Measurements from ENCODE around the gene FCER1G. TPM values are rescaled to one million over a fixed set of nuclear protein-coding genes. Genes with fewer than 3 reads are reported as not detected.

Gene FCER1G
- total and polyA plus RNA-seq, 9 of the 15 experiments (the other 6 are each of a cell fraction or from before 2014, with no cell fraction given), result 0.15 to 0.69 (median 0.31) TPM; not detected in 2

- TF ChIP-seq E2F6 (IDR thresholded peaks at IDR 0.05; ENCODE audit: borderline replicate concordance in 1 of 2, extremely low read depth in 1 of 2, insufficient read depth in 1 of 2, insufficient read length in 1 of 2, low read depth in 1 of 2, low read length in 1 of 2, poor library complexity in 1 of 2, severe bottlenecking in 1 of 2) (no peak), SRSF1 (IDR thresholded peaks at IDR 0.05; ENCODE audit: low read depth, low read length) (no peak), TCF3 (CRISPR knock-in tag; IDR thresholded peaks at IDR 0.05) (no peak), TAL1 (IDR thresholded peaks at IDR 0.05) (no peak), ZNF740 (CRISPR knock-in tag; IDR thresholded peaks at IDR 0.05) (peak; percentile 71; the same call in 1 of the 2 replicates), ZNF740 (tag; IDR thresholded peaks at IDR 0.05) (0 out of 4 replicates have a peak, but pooled peaks of 1 of the 2 experiments have one; percentile 44), HNRNPH1 (optimal IDR thresholded peaks at IDR 0.05; ENCODE audit: low read depth, low read length) (no peak), MTA1 (IDR thresholded peaks at IDR 0.05; ENCODE audit: borderline replicate concordance) (0 out of 2 replicates have a peak, but pooled peaks have one; percentile 10), CREBBP (IDR thresholded peaks at IDR 0.05; ENCODE audit: low read depth, low read length) (no peak), SP2 (IDR thresholded peaks at IDR 0.05; ENCODE audit: extremely low read depth, low read depth, low read length, poor library complexity, severe bottlenecking) (peak; percentile 69), MGA (IDR thresholded peaks at IDR 0.05) (no peak)
Measured at GRCh38 chr1:161225534-161226319, 10.6 kb downstream of the FCER1G start, which contains the start of gene TOMM40L (continued).
